Bronchial epithelial cell (primary cell): Measurements from ENCODE around the gene FHIT. TPM values are rescaled to one million over a fixed set of nuclear protein-coding genes. Genes with fewer than 3 reads are reported as not detected.

Source experiments
- DNase-seq: peaks from one replicate; pipeline ENCODE4 v3.0.0-alpha.2; 2010; ENCODE audit warnings: low read depth
- FAIRE-seq: peaks from 2 replicates; lab custom pipeline; 2011; peaks lifted over from hg19 to GRCh38; lab: Jason Lieb, UNC
- H3K27me3 ChIP-seq: 2 replicates; pipeline ENCODE4 v1.5.1; 2011; ENCODE audit warnings: low read length; ENCODE audit not compliant: control insufficient read depth, insufficient read depth
- H3K36me3 ChIP-seq: 2 replicates; pipeline ENCODE4 v1.5.1; 2011; ENCODE audit warnings: low read length; ENCODE audit not compliant: control insufficient read depth, insufficient read depth
- H3K4me3 ChIP-seq: 2 replicates; pipeline ENCODE4 v1.5.1; 2011; ENCODE audit warnings: mild to moderate bottlenecking, low read depth, low read length, control low read depth
- CTCF ChIP-seq: IDR thresholded peaks from 2 replicates; pipeline ENCODE4 v1.5.1; 2011; ENCODE audit warnings: mild to moderate bottlenecking, moderate library complexity, low read length, control low read depth, inconsistent platforms; ENCODE audit not compliant: insufficient read depth, severe bottlenecking
- total RNA-seq: library from RNA; depleted of rRNA; stranded (reverse); fragments of >200 nt; gene quantifications from 2 replicates; pipeline ENCODE4 v1.2.1, GENCODE V29; 2014

Gene FHIT
- total RNA-seq, 1 donor from 2014 or later: 1.6 TPM

GRCh38 chr3:60126511-60127304 lies 1124.5 kb downstream of the FHIT start:
- Histone ChIP-seq H3K4me3 (no peak overlapping the region), H3K36me3 (no peaks in the 10 kb centered on the region), H3K27me3 (no peaks in the 10 kb centered on the region)
- no peak for TF ChIP-seq CTCF
- FAIRE-seq: no peak
- DNase-seq: no peak

GRCh38 chr3:60125686-60126085 lies 1125.6 kb downstream of the FHIT start:
- no peaks in the 10 kb centered on the region for H3K36me3 ChIP-seq
- no peak for FAIRE-seq
- no peak overlapping the region for H3K4me3 ChIP-seq
- no peaks in the 10 kb centered on the region for H3K27me3 ChIP-seq
- no peak for DNase-seq
- TF ChIP-seq CTCF: no peak

GRCh38 chr3:60120245-60120644 lies 1131.0 kb downstream of the FHIT start:
- no peaks in the 10 kb centered on the region for H3K27me3 ChIP-seq
- FAIRE-seq: no peak
- H3K36me3 ChIP-seq: no peaks in the 10 kb centered on the region
- H3K4me3 ChIP-seq: no peak overlapping the region
- TF ChIP-seq CTCF: no peak
- DNase-seq: no peak

- no peaks in the 10 kb centered on the region for H3K36me3 ChIP-seq
- no peak for DNase-seq
- FAIRE-seq: no peak
- no peaks in the 10 kb centered on the region for H3K27me3 ChIP-seq
- TF ChIP-seq CTCF: no peak
- no peak overlapping the region for H3K4me3 ChIP-seq
These were observed 1137.1 kb downstream of the FHIT start for GRCh38 chr3:60114191-60114590.

GRCh38 chr3:60107275-60107674 lies 1144.0 kb downstream of the FHIT start:
- DNase-seq: no peak
- Histone ChIP-seq H3K27me3 (no peaks in the 10 kb centered on the region), H3K4me3 (no peak overlapping the region), H3K36me3 (no peaks in the 10 kb centered on the region)
- no peak for FAIRE-seq
- no peak for TF ChIP-seq CTCF

- Histone ChIP-seq H3K36me3 (no peaks in the 10 kb centered on the region), H3K4me3 (no peak overlapping the region), H3K27me3 (no peaks in the 10 kb centered on the region)
- no peak for TF ChIP-seq CTCF
- FAIRE-seq: no peak
- DNase-seq: no peak
These were observed 1149.1 kb downstream of the FHIT start for GRCh38 chr3:60102154-60102553.
